NCI-H2171 (cell line): ENCODE results near the gene NRL.
"Not testable (repeated sequence)": the region's sequence is repeated elsewhere in the genome, so short reads cannot be mapped to it uniquely, and the experiment has no call there.

Experiments
- DNase-seq: peaks from one replicate; lab custom pipeline; 2025; lab: John Stamatoyannopoulos, UW

Gene NRL

DNA sequence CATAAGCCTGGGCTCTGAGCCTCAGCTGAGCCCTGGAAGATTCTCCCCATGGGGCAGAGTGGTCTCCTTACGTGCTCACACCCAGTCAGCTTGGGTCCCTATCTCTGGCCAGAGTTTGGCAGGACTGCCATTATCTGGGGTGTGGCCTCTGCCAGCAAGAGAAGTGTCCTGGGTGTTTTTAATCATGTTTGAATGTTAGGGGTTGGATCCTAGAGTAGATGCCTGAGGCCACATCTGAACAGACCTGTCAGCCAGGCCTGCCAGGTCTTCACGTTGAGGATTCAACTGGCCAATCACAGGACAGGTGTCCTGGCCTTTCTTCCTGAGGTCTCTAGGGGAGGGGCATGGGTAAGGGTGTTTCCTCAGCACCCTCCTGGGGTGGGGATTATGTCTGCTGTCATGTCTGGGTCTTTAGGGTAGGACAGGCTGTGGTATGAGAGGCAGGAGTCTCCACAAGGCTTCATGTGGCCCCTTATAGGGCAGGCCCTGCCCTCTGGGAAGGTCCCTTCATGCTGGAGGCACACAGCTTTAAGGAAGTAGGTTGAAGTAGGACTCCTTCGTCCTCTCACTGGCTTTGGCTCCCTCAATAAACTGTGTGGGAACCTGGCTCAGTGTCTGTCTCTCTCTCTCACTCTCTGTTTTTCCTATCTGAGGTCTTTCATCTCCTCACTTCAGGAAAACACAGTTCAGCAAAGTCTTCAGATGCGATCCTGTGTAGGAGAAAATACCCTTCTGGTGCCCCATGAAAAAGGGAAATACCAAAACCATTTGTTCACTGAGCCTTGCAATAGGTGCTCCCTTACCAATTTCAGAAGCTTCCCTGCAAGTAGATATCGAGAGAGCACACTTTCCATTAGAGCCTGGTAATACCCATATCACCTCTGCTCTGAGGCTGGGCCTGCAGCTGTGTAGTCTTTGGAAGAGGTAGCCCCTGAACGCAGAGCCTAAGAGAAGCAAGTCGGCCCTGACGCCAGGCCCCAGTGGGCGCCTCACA, 9.0 kb upstream of the NRL start:
- DNase-seq = no peak

DNA sequence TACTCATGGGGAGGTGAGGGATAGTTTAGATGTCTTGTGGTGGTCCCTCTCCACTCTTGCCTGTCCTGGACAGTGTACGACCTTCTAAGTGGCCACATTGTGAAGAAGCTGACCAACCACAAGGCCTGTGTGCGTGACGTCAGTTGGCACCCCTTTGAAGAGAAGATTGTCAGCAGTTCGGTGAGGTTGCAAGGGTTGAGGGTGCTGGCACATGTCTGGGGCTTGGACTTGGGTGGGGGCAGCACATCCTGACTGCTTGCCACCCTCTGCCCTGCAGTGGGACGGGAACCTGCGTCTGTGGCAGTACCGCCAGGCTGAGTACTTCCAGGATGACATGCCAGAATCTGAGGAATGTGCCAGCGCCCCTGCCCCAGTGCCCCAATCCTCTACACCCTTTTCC, 8.1 kb upstream of the NRL start:
- DNase-seq = no peak

DNA sequence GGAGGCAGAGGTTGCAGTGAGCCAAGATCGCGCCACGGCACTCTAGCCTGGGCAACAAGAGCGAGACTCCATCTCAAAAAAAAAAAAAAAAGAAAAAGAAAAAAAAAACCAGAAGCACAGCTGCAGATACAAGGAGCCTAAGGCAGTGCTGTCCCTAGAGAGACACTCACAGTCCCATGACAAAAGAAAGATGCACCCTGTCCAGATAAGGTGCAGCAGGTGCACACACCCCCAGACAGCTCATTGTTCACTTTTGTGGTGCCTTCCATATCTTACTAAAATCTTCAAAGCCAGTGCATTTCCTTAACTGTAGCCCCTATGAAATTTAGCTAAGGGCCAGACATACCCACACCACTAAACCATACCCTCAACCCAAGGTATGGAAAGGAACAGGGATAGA, 7.7 kb upstream of the NRL start:
- DNase-seq = no peak

DNA sequence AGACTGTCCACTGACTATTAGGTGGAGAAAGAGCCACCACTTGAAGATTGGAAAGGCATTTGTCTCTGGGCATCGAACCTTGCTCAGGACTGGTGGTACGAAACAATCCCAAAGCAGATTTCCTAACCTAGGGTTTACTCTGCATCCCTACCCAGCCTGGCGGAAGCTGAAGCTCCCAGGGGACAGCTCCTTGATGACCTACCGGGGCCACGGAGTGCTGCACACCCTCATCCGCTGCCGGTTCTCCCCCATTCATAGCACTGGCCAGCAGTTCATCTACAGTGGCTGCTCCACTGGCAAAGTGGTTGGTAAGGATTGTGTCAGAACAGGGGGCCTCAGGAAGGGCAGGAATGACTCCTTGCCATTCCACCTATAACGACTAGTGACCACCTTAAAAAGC, 6.5 kb upstream of the NRL start:
- DNase-seq = no peak

DNA sequence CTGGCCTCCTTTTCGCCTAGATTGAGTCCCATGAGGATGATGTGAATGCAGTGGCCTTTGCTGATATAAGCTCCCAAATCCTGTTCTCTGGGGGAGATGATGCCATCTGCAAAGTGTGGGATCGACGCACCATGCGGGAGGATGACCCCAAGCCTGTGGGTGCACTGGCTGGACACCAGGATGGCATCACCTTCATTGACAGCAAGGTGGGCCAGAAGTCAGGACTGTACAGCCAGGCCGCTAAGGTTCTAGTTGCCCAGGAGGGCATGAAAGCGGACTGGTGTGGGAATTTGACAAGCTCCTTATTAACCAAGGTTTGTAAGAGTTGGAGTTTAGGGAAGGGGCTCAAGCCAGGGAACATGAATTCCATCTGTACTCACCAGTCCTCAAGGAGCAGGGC, 4.9 kb upstream of the NRL start:
- no peak for DNase-seq

DNA sequence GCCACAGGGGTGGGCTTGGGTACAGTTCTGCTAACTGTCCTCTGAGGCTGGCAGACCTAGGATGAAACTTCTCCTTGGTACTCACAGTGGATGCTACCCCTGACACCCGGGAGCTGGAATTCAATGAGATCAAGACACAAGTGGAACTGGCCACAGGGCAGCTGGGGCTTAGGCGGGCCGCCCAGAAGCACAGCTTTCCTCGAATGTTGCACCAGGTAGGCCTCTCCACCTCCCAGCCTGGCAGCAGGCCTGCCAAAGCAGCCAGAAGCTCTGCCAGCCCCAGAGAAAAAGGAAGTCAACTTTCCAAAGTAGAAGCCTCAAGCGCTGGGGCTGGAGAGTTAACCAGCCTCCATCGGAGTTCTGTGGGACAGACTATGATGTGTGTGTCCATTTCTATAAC, 2.4 kb upstream of the NRL start:
- no peak for DNase-seq

DNA sequence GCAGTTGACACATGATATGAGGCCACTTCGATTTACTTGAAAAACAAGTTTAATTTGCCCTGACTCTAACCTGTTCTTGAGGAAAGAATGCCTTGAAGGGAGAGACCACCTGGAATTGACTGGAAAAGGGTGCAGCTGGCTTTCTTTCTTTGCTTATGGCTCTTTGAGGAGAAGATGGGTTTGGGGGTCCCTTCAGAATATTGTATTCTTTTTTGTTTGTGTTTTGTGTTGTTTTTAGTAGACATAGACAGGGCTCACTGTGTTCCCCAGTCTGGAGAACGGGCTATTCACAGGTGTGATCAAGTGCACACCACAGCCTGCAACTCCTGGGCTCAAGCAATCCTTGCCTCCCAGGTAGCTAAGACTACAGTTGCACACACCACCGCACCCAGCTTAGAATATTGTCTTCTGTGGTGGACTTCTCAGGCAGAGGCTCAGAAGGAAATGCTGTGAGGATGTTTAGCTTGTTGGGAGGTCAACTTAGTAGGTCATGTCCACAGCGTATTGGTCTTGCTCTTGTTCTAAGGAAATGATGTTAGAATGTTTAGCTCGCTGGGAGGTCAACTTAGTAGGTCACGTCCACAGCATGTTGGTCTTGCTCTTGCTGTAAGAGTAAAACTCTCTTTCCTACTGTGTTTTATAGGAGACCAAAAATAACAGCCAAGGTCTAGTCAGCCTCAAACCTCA, 1.5 kb upstream of the NRL start:
- no peak for DNase-seq

DNA sequence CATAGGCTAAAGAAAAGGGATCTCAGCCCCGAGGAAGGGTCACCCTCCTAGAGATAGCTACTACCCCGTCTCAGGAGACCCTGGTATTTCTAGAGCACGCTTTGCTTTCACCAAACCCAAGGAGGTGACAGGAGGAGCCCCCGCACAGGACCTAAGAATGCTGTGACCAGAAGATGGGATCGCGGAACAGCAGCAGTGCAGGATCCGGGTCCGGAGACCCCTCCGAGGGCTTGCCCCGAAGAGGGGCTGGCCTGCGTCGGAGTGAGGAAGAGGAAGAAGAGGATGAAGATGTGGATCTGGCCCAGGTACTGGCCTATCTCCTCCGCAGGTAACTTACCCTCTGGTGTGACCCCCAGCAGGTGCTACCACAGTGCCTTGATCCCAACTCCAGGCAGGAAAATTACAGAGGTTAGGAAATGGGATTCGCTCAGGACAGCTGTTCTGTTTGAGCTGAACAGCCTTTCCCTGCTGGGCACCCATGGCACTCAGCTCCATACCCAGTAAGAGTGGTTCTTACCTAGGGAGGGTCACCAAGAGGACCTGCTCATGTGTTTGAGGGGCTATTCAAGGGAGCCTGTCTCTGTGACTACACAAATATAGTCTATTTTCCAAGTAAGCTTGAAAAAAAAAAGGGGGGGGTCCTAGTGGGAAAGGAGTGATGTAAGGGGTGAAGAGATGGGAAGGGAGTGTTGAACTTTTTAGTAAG, 826 bp upstream of the NRL start:
- no peak for DNase-seq

DNA sequence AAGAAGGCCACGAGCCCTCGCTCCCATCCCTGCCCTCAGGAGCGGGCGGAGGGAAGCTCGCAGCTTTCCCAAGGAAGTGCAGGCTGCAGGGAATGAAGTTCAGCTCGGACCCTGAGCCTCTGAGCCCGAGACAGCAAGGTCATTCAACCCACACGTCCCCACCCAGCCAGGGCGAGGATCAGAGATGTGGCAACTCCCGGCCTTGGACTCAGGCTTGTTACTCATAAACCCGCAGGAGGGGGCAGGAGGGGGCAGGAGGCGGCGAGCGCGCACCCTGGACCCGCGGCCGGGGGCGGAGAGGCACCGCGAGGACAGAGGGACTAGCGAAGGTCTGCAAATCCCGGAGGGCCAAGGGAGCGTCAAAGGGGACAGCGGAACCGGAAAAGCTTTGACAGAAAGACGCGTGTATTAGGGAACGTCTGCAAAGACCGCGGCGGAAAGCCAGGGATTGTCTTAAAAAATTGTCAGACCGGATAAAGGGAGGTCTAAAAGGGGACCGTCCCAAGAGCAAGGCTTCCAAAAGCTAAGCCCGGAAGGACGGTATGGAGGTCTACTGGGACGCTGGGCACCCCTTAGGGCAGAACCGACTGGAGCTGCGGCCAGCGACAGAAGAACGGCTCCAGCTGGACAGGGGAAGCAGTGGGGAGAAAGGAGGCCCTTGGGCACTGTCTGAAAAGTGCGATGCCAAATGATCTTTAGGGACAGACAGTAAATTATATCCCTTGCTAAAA, 783 bp downstream of the NRL start:
- DNase-seq = peak; percentile 65

DNA sequence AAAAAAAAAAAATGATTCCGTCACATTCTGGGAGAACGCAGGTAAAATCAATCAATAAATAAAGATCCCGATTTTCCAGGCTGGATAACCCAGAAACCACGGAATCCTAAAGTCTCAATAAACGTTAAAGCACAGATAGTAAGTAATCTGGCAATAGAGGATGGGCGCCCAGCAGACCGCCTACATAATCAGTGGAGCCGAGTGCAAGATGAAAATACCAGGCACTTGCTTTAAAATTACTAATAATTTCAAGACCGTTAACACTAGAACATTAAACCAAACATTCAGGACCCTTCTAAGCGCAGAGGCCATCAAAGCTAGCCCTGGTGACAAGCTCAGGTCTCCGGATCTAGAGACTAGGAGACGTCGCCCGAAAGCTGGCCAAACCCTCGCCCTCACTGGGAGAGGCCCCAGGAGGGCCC, 1.4 kb downstream of the NRL start:
- no peak for DNase-seq

DNA sequence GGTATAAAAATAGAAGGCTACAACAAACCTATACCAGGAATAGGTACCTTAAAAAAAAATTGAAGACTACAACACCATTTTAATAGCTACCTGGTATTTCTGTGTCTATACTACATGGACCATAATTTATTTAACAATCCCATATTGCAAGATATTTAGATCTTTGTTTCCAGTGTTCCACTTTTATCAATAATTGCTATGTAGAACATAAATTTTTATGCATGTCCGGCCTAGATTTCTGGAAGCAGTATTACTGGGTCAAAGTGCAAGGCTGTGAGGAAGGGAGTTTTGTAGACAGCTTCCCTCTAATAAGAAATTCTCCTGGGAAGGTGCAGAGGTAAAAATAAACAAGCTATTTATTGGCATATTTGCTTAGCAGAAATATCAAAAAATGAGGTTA, 4.2 kb downstream of the NRL start:
- no peak for DNase-seq

DNA sequence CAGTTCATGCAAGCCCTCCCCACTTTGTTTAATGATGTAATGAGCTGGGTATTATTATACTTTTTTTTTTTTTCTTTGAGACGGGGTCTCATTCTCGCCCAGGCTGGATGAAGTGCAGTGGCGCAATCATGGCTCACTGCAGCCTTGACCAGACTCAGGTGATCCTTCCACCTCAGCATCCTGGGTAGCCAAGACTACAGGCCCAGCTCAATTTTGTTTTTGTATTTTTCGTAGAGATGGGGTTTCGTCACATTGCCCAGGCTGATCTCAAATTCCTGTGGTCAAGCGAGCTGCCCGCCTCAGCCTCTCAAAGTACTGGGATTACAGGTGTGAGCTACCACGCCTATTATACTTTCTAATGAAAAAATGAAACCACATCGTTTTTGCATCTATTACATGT, 4.7 kb downstream of the NRL start:
- no peak for DNase-seq

DNA sequence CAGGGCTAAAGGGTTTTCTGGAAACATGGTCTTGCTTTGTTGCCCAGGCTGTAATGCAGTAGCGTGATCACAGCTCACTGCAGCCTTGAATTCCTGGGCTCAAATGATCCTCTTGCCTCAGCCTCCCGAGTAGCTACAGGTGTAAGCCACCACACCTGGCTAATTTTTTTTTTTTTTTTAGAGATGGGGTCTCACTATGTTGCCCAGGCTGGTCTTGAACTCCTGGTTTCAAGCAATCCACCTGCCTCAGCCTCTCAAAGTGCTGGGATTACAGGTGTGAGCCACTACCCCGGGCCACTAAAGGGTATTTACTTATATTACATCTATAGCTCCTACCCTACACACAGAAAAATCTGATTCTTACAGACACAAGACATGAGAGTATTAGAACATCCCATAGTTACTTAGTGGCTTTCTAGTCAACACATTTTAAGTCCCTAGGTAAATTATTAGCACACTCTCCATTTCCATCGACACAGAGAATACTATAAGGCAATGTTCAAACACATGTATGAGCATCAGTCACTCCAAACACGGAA, 6.3 kb downstream of the NRL start:
- DNase-seq = no peak

DNA sequence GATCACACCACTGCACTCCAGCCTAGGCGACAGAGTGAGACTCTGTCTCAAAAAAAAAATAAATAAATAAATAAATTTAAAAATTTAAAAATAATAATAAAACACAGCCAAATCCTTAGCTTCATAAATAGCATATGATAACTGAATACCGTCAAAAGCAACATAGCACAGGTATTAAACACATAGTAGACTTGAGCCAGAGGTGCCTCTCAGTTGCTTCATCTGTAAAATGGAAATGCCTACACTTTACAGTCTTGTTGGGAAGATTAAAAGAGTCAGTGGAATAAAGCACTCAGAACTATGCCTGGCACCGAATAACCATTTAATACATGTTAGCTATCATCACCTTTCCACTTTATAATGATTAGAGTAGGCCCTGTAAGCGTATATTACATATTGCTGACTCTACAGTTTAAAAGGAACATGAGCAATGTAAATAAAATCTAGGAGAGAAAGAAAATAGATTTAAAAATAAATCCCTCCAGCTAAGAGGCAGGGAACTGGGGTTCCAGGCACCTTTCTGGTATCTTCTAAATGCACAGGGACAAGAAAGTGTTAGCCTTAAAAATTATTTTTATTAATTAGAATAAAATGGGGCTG, 8.0 kb downstream of the NRL start:
- no peak for DNase-seq

DNA sequence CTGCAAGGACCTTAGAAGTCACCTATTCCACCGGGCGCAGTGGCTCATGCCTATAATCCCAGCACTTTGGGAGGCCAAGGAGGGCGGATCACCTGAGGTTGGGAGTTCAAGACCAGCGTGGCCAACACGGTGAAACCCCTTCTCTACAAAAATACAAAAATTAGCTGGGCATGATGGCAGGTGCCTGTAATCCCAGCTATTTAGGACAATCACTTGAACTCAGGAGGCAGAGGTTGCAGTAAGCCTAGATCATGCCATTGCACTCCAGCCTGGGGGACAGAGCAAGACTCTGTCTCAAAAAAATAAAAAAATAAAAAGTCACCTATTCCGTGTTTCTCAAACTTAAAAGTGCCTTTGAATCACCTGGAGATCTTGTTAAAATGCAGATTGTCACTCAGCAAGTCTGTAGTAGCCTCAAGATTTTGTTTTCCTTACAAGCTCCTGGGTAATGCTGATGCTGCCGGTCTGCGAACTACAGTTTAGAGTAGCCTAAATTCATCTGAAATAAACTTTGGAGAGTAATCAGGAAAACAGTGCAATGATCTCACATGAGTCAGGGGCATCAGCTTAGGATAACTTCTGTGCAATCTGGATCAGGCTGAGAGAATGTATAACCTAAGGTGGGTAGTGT, 9.0 kb downstream of the NRL start:
- not testable (repeated sequence) for DNase-seq

DNA sequence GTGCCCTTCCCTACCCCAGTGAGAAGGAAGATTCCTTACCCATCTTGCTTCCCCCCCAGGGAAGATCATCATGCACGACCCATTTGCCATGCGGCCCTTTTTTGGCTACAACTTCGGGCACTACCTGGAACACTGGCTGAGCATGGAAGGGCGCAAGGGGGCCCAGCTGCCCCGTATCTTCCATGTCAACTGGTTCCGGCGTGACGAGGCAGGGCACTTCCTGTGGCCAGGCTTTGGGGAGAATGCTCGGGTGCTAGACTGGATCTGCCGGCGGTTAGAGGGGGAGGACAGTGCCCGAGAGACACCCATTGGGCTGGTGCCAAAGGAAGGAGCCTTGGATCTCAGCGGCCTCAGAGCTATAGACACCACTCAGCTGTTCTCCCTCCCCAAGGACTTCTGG, 11.3 kb downstream of the NRL start:
- no peak for DNase-seq

DNA sequence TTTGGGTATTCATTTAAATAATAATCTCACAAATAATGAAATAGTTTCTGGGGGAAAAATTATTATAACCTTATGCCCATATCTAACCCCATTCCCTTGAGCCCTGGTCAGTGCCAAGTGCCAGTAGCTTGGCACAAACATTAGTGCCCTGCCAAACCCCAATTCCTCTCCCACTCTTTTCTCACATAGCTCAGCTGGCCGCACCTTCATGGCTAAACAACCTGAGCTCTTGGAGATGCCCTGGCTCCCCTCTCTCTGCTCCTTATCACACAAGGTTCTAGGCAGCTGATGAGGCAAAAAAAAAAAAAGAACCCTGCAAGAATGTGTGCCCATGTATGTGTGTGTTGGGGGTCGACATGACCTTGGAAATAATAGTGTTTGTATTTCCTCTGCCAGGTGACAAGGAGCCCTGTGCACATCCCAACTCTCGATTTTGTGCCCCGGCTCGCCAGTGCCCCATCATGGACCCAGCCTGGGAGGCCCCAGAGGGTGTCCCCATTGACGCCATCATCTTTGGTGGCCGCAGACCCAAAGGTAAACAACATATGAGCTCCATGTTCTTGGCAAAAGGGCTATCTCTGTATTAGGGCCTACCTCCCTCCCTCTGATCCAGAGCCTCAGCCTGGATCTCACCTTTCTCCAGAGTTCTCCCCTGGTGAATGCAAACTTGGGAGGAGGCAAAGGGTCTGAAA, 12.2 kb downstream of the NRL start:
- DNase-seq = no peak

DNA sequence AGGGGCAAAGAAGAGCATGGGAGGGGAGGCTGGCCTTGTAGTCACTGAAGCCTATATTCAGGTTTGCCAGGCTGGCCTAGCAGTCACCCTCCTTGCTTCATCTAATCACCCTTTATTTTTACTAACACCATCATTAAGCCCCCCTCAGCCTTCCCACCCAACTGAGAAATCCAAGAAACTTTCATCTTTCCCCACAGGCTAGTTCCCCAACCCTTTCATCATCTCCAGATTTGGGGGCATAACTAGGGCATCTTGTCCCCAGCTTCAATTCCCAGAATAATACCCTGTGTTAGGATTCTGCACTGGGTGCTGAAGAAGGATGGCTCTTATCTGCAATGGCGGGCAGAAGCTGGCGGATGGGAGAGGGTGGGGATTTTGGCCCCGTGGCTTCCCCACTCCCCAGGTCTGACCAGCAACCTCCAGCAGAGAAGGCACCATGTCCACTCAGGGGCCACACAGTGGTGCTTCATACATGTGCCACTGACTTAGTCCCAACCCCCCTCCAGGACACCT, 13.7 kb downstream of the NRL start:
- no peak for DNase-seq

DNA sequence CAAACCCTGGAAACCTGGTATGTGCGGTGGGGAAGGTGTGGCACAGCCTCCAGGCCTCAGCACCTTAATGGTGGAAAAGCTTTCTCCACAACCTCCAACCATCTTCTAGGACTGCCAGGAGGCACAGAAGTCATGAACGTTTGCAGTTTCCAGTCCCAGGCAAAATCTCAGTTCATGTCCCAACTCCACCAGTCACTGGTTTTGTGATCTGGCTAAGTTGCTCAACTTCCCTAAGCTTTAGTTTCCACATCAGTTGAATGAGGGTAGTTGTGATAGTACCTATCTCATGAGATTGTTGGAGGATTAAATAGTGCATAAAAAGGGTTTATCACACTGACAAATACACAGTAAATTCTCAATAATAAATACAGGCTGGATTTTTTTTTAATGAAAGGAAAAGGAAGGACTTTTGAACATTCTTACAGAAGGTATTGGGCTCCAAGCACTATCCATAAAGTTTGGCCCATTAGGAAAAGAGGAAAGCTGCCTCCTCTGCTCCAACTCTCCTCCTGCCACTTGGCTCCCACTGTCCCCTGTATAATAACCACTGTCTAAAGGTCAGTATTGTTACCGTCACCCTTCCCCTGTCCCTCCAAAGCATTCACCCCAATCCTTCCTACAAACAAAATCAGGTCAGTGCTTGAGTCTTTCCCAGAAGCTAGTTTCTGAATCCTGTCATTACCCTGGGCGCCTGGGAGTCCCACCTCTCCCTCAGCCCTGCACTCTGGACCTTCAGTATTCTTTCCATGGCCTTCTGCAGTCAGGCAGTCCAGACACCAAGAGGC, 14.4 kb downstream of the NRL start:
- no peak for DNase-seq
